ENCODE data around the gene R3HDM4.
"Not testable (repeated sequence)": the region's sequence is repeated elsewhere in the genome, so short reads cannot be mapped to it uniquely, and the experiment has no call there.

GRCh38 chr19:849195-849594 lies 63.8 kb downstream of the R3HDM4 start:
- not testable (repeated sequence) for TF ChIP-seq CTCF, POLR2A, EP300 (IDR thresholded peaks at IDR 0.05)
